ENCODE measurements around the gene ZCCHC14. TPM values are rescaled to one million over a fixed set of nuclear protein-coding genes. Genes with fewer than 3 reads are reported as not detected.

The ZCCHC14 gene
- total and polyA plus RNA-seq, 10 donors, result 1.6 to 18.3 (median 13.2) TPM

GRCh38 chr16:87410530-87410929, 82.3 kb downstream of the ZCCHC14 start:
- Histone ChIP-seq H3K4me1 (peaks cover 0 to 23% (median 19%) of the 10 kb centered on the region in 6 donors), H3K27me3 (replicated peaks in 1 of 7) (no peaks in the 10 kb centered on the region), H3K4me3 (no peak overlapping the region), H3K27ac (no peak overlapping the region), H3K36me3 (peaks cover 0 to 90% (median 51%) of the 10 kb centered on the region in 6 donors), H3K9me3 (no peaks in the 10 kb centered on the region)
- DNase-seq, result peak; percentile 57
- intact Hi-C loops (cut with DNase I; ENCODE audit: low total_unique reads), result no loop called here
- 89 to 96% (median 94%) methylated on average over 11 of the region's 11 CpGs for WGBS, 5 donors
- TF ChIP-seq POLR2A (IDR thresholded peaks at IDR 0.05) (no peak), POLR2AphosphoS5 (IDR thresholded peaks at IDR 0.05) (peak in 1 of 3 donors; percentile 16)
- TF ChIP-seq, protein P1, sequence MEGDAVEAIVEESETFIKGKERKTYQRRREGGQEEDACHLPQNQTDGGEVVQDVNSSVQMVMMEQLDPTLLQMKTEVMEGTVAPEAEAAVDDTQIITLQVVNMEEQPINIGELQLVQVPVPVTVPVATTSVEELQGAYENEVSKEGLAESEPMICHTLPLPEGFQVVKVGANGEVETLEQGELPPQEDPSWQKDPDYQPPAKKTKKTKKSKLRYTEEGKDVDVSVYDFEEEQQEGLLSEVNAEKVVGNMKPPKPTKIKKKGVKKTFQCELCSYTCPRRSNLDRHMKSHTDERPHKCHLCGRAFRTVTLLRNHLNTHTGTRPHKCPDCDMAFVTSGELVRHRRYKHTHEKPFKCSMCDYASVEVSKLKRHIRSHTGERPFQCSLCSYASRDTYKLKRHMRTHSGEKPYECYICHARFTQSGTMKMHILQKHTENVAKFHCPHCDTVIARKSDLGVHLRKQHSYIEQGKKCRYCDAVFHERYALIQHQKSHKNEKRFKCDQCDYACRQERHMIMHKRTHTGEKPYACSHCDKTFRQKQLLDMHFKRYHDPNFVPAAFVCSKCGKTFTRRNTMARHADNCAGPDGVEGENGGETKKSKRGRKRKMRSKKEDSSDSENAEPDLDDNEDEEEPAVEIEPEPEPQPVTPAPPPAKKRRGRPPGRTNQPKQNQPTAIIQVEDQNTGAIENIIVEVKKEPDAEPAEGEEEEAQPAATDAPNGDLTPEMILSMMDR (IDR thresholded peaks at IDR 0.05 in 8 of 11, conservative IDR thresholded peaks at IDR 0.05 in 3 of 11), result no peak

DNA sequence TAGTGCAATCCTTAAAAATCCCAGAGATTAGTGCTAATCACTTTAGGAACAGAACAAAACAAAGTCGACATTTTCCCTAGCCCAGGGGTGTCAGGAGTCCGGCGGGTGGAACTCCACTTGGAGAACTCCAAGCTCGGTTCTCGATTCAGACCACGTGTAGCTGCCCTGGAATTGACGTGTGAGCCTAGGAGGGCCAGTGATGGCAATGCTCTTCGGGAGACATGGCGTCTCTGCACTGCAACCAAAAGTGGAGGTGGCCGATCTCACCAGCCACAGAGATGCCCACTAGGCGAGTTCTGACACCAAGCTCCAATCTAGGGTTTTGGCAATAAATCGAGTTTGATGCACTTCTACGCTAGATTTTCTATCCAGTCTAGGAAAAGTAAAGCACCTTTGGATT, 83.0 kb downstream of the ZCCHC14 start:
- WGBS, 5 donors, result 95 to 97% (median 96%) methylated on average over 13 of the region's 13 CpGs

DNA sequence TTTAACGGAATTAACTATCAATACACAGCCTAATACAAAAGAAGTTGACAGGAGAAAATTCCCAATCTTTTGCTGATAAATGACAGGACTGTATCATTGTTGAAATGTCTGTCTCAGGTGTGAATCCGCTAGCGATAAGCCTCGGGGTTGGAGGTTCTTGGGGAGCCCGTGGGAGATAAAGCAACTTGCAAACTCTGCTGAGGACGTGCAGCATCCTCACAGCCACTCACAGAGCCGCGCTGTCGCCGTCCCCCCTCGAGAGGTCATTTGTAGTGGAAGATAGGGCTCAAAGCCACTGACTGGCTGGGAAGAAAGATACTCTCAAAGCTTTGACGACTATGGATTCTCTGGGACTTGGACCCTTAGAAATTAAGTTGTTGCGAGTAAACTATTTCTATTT, 83.7 kb downstream of the ZCCHC14 start:
- DNase-seq, result peak; percentile 46
- Histone ChIP-seq H3K9me3 (no peaks in the 10 kb centered on the region), H3K4me1 (peaks cover 0 to 23% (median 19%) of the 10 kb centered on the region in 6 donors), H3K4me3 (no peak overlapping the region), H3K27ac (peak overlapping the region in 1 of 8 donors; percentile 83), H3K36me3 (peaks cover 0 to 90% (median 53%) of the 10 kb centered on the region in 6 donors), H3K27me3 (replicated peaks in 1 of 7) (no peaks in the 10 kb centered on the region)
- WGBS, 5 donors, result 92 to 96% (median 95%) methylated on average over 13 of the region's 13 CpGs
- no peak for TF ChIP-seq POLR2A (IDR thresholded peaks at IDR 0.05)
- TF ChIP-seq, protein P1 (IDR thresholded peaks at IDR 0.05 in 8 of 11, conservative IDR thresholded peaks at IDR 0.05 in 3 of 11), result no peak
- TF ChIP-seq POLR2AphosphoS5 (IDR thresholded peaks at IDR 0.05), result no peak
- intact Hi-C loops (cut with DNase I; ENCODE audit: low total_unique reads), result no loop called here

More for the DNA sequence above, 83.0 kb downstream of the ZCCHC14 start:
- intact Hi-C loops (cut with DNase I; ENCODE audit: low total_unique reads), result no loop called here
- Histone ChIP-seq H3K27me3 (replicated peaks in 1 of 7) (no peaks in the 10 kb centered on the region), H3K27ac (no peak overlapping the region), H3K36me3 (peaks cover 0 to 90% (median 53%) of the 10 kb centered on the region in 6 donors), H3K4me3 (no peak overlapping the region), H3K4me1 (peaks cover 0 to 23% (median 19%) of the 10 kb centered on the region in 6 donors), H3K9me3 (no peaks in the 10 kb centered on the region)
- DNase-seq, result peak; percentile 58
- TF ChIP-seq, protein P1 (IDR thresholded peaks at IDR 0.05 in 8 of 11, conservative IDR thresholded peaks at IDR 0.05 in 3 of 11), result no peak
- no peak for TF ChIP-seq POLR2AphosphoS5 (IDR thresholded peaks at IDR 0.05)
- no peak for TF ChIP-seq POLR2A (IDR thresholded peaks at IDR 0.05)

DNA sequence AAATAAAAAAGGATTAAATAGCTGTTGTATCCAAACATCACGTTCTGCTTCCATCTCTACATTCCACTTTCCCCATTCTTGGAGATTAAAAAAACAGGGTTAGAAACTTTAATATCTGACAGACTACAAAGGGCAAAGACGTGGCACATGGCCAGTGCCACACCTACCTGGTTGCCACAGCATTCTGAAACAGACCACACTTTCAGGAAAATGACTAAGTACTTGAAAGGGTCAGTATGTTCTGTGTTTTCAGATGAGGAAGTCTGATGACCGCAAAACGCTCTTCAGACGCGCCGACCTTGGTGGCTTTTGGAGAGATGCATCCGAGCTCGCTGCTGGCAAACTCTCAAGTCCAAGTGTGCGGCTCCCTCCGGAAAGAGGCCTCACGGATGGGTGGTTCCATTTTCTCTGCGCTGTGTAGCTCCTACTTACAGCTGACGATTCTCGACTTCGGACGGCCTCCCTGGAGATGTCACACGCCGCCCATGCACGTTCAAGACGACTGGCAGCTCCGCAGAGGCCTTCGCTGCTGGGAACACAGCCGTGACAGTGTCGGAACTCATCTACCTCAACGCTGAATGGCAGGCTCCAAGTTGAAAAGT, 85.2 kb downstream of the ZCCHC14 start:
- intact Hi-C loops (cut with DNase I; ENCODE audit: low total_unique reads), result no loop called here
- 42 to 64% (median 52%) methylated on average over 25 to 26 of the region's 26 CpGs for WGBS, 5 donors

More for the DNA sequence above, 85.2 kb downstream of the ZCCHC14 start:
- DNase-seq, result peak; percentile 88
- peak overlapping the region; percentile 13 to 83 (median 78) for H3K27ac ChIP-seq
- peaks cover 0 to 23% (median 19%) of the 10 kb centered on the region in 6 donors for H3K4me1 ChIP-seq
- H3K9me3 ChIP-seq, result no peaks in the 10 kb centered on the region
- H3K27me3 ChIP-seq (replicated peaks in 1 of 7), result no peaks in the 10 kb centered on the region
- peaks cover 0 to 90% (median 57%) of the 10 kb centered on the region in 6 donors for H3K36me3 ChIP-seq
- peak overlapping the region in 1 of 8 donors; percentile 25 for H3K4me3 ChIP-seq
- TF ChIP-seq POLR2AphosphoS5 (IDR thresholded peaks at IDR 0.05) (peak; percentile 77 to 89 (median 80)), POLR2A (IDR thresholded peaks at IDR 0.05) (no peak)
- TF ChIP-seq, protein P1 (IDR thresholded peaks at IDR 0.05 in 8 of 11, conservative IDR thresholded peaks at IDR 0.05 in 3 of 11), result no peak

Measured in spleen (tissue), 11 donors.